Panc1 (cell line): ENCODE measurements around the gene DGCR8. TPM values are rescaled to one million over a fixed set of nuclear protein-coding genes. Genes with fewer than 3 reads are reported as not detected.

ENCODE experiments used
- ATAC-seq: fragments of 200-7000 bp; cut with Tn5 transposase; 2 replicates; pipeline ENCODE4 v1.9.1; 2020; ENCODE audit warnings: mild to moderate bottlenecking, moderate library complexity
- BruUV-seq: library from RNA; stranded (reverse); fragments of 400-500 nt; replicated peaks from 2 replicates; lab custom pipeline; 2021; lab: Mats Ljungman, UMichigan
- CTCF ChIA-PET: fragments of 300-600 bp; sonication (Branson Sonifier 250); formaldehyde crosslinking; loops from one replicate; lab custom pipeline; 2022; ENCODE audit warnings: antibody characterized with exemption; lab: Charles Lee
- POLR2A ChIA-PET: fragments of 300-600 bp; sonication (Branson Sonifier 250); formaldehyde crosslinking; loops from one replicate; lab custom pipeline; 2022; ENCODE audit warnings: antibody characterized with exemption; lab: Charles Lee
- DNase-seq: peaks from one replicate; pipeline ENCODE4 v3.0.0-alpha.2; 2010; ENCODE audit warnings: low read depth, low spot score
- H3K27ac ChIP-seq: 2 replicates; pipeline ENCODE4 v1.5.1; 2011; ENCODE audit warnings: mild to moderate bottlenecking, low read length, inconsistent platforms
- H3K27me3 ChIP-seq: fragments of 200-500 bp; sonication (Bioruptor generic); 2 replicates; pipeline ENCODE4 v1.6.0; 2014; ENCODE audit warnings: low read length, inconsistent platforms; ENCODE audit not compliant: control insufficient read depth, insufficient read depth
- H3K36me3 ChIP-seq: fragments of 200-500 bp; sonication (Bioruptor generic); 2 replicates; pipeline ENCODE4 v1.5.1; 2014; ENCODE audit warnings: inconsistent platforms, mild to moderate bottlenecking, low read length, moderate library complexity; ENCODE audit not compliant: control insufficient read depth, insufficient read depth
- H3K4me1 ChIP-seq: 2 replicates; pipeline ENCODE4 v1.5.1; 2011; ENCODE audit warnings: inconsistent platforms, mild to moderate bottlenecking, low read length, moderate library complexity; ENCODE audit not compliant: control insufficient read depth, insufficient read depth
- H3K4me3 ChIP-seq, 2 experiments: 2 replicates each; pipeline ENCODE4 v1.5.1; 2011 to 2012; ENCODE audit warnings: low read depth in 2 of 2, low read length in 2 of 2, mild to moderate bottlenecking in 2 of 2, inconsistent platforms in 1 of 2, moderate library complexity in 1 of 2
- H3K9me3 ChIP-seq: fragments of 200-500 bp; sonication (Bioruptor generic); 2 replicates; pipeline ENCODE4 v1.5.1; 2014; ENCODE audit warnings: low read depth, mild to moderate bottlenecking, inconsistent platforms, low read length, moderate library complexity; ENCODE audit not compliant: control insufficient read depth, insufficient read depth
- POLR2AphosphoS5 ChIP-seq: IDR thresholded peaks from 2 replicates; pipeline ENCODE4 v1.6.1; 2012; ENCODE audit warnings: mild to moderate bottlenecking, low read depth, low read length, moderate library complexity
- SIN3A ChIP-seq: IDR thresholded peaks from 2 replicates; pipeline ENCODE4 v1.6.1; 2012; ENCODE audit warnings: low read depth, mild to moderate bottlenecking, low read length, moderate library complexity, borderline replicate concordance; ENCODE audit not compliant: insufficient read depth
- TCF7L2 ChIP-seq: IDR thresholded peaks from 2 replicates; pipeline ENCODE4 v1.6.1; 2011; ENCODE audit warnings: mild to moderate bottlenecking, low read depth, low read length, inconsistent platforms
- in situ Hi-C: cut with HindIII; loops from 2 replicates; pipeline ENCODE4 v1.10.0; 2016; ENCODE audit warnings: low sequenced_read_pairs, low pct_unique_long_range_greater_than_20kb
- intact Hi-C: fragments of 100-400 bp; cut with micrococcal nuclease; formaldehyde crosslinking; loops from one replicate; pipeline ENCODE4 v1.10.0; 2022; ENCODE audit not compliant: unreplicated experiment
- total RNA-seq: library from RNA; stranded (reverse); gene quantifications from one replicate; pipeline ENCODE4 v1.2.1, GENCODE V29; 2021; ENCODE audit not compliant: unreplicated experiment
- TF ChIP-seq, protein P1 (sequence below), 2 experiments: IDR thresholded peaks; 2 replicates each; pipeline ENCODE4 v1.6.1; 2011 to 2012; ENCODE audit warnings: low read depth in 2 of 2, control low read depth in 1 of 2, low read length in 1 of 2, mild to moderate bottlenecking in 1 of 2, moderate library complexity in 1 of 2; ENCODE audit not compliant: insufficient read depth in 1 of 2
- TF ChIP-seq, protein P2 (sequence below): fragments of 450-650 bp; IDR thresholded peaks from 2 replicates; pipeline ENCODE4 v1.5.1; 2017; ENCODE audit warnings: mild to moderate bottlenecking

DGCR8 gene
- total RNA-seq, 1 experiment from 2014 or later: 35.0 TPM

DNA sequence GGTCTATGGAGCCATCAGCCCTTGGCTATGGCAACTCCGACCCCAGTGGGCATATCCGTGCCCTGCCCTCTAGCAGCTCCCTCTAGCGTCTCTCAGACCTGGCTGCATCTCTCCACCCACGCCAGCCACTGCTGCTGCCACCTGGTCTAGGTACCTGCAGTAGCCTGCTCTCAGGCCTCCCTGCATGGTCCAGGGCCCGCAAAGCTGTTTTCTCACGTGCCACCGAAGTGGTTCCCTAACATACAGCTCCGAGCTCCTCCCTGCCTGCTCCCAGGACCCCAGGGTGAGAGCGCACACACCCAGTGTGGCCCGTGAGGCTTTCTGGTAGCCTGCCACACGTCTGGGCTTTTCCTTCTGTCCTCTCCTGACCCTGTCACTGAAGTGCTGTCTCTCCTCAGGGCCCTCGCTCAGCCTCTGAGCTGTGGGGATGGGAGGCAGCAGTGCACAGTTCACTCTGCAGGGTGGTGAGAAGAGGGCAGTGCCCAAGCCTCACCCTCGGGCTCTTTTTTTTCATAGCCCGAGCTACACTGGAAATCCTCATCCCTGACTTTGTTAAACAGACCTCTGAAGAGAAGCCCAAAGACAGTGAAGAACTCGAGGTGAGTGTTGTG, 14.3 kb downstream of the DGCR8 start:
- no TSS peak for BruUV-seq
- H3K4me1 ChIP-seq: no peaks in the 10 kb centered on the region
- POLR2A ChIA-PET: no interaction called here
- TF ChIP-seq, protein P1, sequence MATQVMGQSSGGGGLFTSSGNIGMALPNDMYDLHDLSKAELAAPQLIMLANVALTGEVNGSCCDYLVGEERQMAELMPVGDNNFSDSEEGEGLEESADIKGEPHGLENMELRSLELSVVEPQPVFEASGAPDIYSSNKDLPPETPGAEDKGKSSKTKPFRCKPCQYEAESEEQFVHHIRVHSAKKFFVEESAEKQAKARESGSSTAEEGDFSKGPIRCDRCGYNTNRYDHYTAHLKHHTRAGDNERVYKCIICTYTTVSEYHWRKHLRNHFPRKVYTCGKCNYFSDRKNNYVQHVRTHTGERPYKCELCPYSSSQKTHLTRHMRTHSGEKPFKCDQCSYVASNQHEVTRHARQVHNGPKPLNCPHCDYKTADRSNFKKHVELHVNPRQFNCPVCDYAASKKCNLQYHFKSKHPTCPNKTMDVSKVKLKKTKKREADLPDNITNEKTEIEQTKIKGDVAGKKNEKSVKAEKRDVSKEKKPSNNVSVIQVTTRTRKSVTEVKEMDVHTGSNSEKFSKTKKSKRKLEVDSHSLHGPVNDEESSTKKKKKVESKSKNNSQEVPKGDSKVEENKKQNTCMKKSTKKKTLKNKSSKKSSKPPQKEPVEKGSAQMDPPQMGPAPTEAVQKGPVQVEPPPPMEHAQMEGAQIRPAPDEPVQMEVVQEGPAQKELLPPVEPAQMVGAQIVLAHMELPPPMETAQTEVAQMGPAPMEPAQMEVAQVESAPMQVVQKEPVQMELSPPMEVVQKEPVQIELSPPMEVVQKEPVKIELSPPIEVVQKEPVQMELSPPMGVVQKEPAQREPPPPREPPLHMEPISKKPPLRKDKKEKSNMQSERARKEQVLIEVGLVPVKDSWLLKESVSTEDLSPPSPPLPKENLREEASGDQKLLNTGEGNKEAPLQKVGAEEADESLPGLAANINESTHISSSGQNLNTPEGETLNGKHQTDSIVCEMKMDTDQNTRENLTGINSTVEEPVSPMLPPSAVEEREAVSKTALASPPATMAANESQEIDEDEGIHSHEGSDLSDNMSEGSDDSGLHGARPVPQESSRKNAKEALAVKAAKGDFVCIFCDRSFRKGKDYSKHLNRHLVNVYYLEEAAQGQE (IDR thresholded peaks at IDR 0.05; ENCODE audit: insufficient read depth in 1 of 2, low read depth in 2 of 2, low read length in 1 of 2): no peak
- TF ChIP-seq TCF7L2: no peak
- intact Hi-C loops: no loop called here
- no peaks in the 10 kb centered on the region for H3K9me3 ChIP-seq
- DNase-seq (no peak), ATAC-seq (no peak)
- H3K27me3 ChIP-seq: no peaks in the 10 kb centered on the region
- no peak overlapping the region for H3K27ac ChIP-seq
- CTCF ChIA-PET: interaction anchor here (0.5 kb wide), 1 partner anchor 1926 kb away, joined by 8 read pairs; no protein-coding TSS in a partner anchor
- in situ Hi-C loops: no loop called here
- H3K36me3 ChIP-seq: peaks cover 16% of the 10 kb centered on the region
- no peak overlapping the region for H3K4me3 ChIP-seq

DNA sequence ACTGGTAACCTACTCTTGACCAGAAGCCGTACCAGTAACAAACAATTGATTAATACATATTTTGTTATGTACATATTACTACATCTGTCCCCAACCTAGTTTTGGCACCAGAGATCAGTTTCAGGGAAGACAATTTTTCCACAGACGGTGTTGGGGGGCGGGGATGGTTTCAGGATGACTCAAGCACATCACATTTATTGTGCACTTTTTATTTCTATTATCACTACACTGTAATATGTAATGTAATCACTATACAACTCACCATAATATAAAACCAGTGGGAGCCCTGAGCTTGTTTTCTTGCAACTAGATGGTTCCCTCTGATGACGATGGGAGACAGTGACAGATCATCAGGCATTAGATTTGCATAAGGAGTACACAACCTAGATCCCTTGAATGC, 15.5 kb downstream of the DGCR8 start:
- ATAC-seq (no peak), DNase-seq (no peak)
- Histone ChIP-seq H3K4me3 (no peak overlapping the region), H3K36me3 (peaks cover 16% of the 10 kb centered on the region), H3K27ac (no peak overlapping the region), H3K9me3 (no peaks in the 10 kb centered on the region), H3K27me3 (no peaks in the 10 kb centered on the region), H3K4me1 (no peaks in the 10 kb centered on the region)
- CTCF ChIA-PET: no interaction called here
- POLR2A ChIA-PET: no interaction called here
- in situ Hi-C loops: no loop called here
- intact Hi-C loops: no loop called here
- TF ChIP-seq, protein P2, sequence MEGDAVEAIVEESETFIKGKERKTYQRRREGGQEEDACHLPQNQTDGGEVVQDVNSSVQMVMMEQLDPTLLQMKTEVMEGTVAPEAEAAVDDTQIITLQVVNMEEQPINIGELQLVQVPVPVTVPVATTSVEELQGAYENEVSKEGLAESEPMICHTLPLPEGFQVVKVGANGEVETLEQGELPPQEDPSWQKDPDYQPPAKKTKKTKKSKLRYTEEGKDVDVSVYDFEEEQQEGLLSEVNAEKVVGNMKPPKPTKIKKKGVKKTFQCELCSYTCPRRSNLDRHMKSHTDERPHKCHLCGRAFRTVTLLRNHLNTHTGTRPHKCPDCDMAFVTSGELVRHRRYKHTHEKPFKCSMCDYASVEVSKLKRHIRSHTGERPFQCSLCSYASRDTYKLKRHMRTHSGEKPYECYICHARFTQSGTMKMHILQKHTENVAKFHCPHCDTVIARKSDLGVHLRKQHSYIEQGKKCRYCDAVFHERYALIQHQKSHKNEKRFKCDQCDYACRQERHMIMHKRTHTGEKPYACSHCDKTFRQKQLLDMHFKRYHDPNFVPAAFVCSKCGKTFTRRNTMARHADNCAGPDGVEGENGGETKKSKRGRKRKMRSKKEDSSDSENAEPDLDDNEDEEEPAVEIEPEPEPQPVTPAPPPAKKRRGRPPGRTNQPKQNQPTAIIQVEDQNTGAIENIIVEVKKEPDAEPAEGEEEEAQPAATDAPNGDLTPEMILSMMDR: no peak
- TF ChIP-seq TCF7L2: no peak
- no peak for TF ChIP-seq POLR2AphosphoS5
- TF ChIP-seq SIN3A: no peak
- TF ChIP-seq, protein P1 (IDR thresholded peaks at IDR 0.05; ENCODE audit: insufficient read depth in 1 of 2, low read depth in 2 of 2, low read length in 1 of 2): no peak
- BruUV-seq: no TSS peak
